BLaER1 (cell line): ENCODE measurements around the gene MSRB3.

Experiments used
- H3K27ac ChIP-seq: shearing (Covaris generic); formaldehyde crosslinking; 2 replicates; pipeline ENCODE4 v1.8.1; 2022
- H3K27me3 ChIP-seq: shearing (Covaris generic); formaldehyde crosslinking; 2 replicates; pipeline ENCODE4 v1.8.1; 2022
- H3K36me3 ChIP-seq: shearing (Covaris generic); formaldehyde crosslinking; 2 replicates; pipeline ENCODE4 v1.8.1; 2022
- H3K4me1 ChIP-seq: shearing (Covaris generic); formaldehyde crosslinking; 2 replicates; pipeline ENCODE4 v1.8.1; 2022
- H3K4me2 ChIP-seq: shearing (Covaris generic); formaldehyde crosslinking; 2 replicates; pipeline ENCODE4 v1.8.1; 2022
- H3K4me3 ChIP-seq: shearing (Covaris generic); formaldehyde crosslinking; 2 replicates; pipeline ENCODE4 v1.8.1; 2022
- H3K9ac ChIP-seq: shearing (Covaris generic); formaldehyde crosslinking; 2 replicates; pipeline ENCODE4 v1.8.1; 2022
- H3K9me3 ChIP-seq: shearing (Covaris generic); formaldehyde crosslinking; 2 replicates; pipeline ENCODE4 v1.8.1; 2022
- H4K20me1 ChIP-seq: shearing (Covaris generic); formaldehyde crosslinking; 2 replicates; pipeline ENCODE4 v1.8.1; 2022
- Cebpa-rat ChIP-seq: shearing (Covaris generic); IDR thresholded peaks from 2 replicates; pipeline ENCODE4 v1.8.1; 2022

MSRB3 gene

GRCh38 chr12:65368055-65368454 lies 89.6 kb downstream of the MSRB3 start:
- no peaks in the 10 kb centered on the region for H3K36me3 ChIP-seq
- H3K27me3 ChIP-seq, result no peaks in the 10 kb centered on the region
- no peak overlapping the region for H3K4me3 ChIP-seq
- no peak for TF ChIP-seq Cebpa-rat
- H3K4me1 ChIP-seq, result peaks cover 13% of the 10 kb centered on the region
- H3K9me3 ChIP-seq, result peaks cover 16% of the 10 kb centered on the region
- no peak overlapping the region for H3K4me2 ChIP-seq
- H4K20me1 ChIP-seq, result no peaks in the 10 kb centered on the region
- no peak overlapping the region for H3K27ac ChIP-seq
- H3K9ac ChIP-seq, result no peak overlapping the region

GRCh38 chr12:65372574-65372973 lies 94.1 kb downstream of the MSRB3 start:
- H3K4me3 ChIP-seq, result no peak overlapping the region
- no peaks in the 10 kb centered on the region for H4K20me1 ChIP-seq
- H3K9me3 ChIP-seq, result peaks cover 24% of the 10 kb centered on the region
- H3K36me3 ChIP-seq, result no peaks in the 10 kb centered on the region
- H3K9ac ChIP-seq, result no peak overlapping the region
- H3K4me1 ChIP-seq, result peaks cover 13% of the 10 kb centered on the region
- H3K27me3 ChIP-seq, result no peaks in the 10 kb centered on the region
- no peak overlapping the region for H3K27ac ChIP-seq
- no peak for TF ChIP-seq Cebpa-rat
- H3K4me2 ChIP-seq, result 0 out of 2 replicates have a peak overlapping the region, but pooled peaks have one; percentile 25

GRCh38 chr12:65384240-65384639 lies 105.8 kb downstream of the MSRB3 start:
- H4K20me1 ChIP-seq, result no peaks in the 10 kb centered on the region
- H3K4me3 ChIP-seq, result no peak overlapping the region; the same call in 1 of the 2 replicates
- peak overlapping the region; percentile 59 for H3K4me2 ChIP-seq
- H3K27ac ChIP-seq, result peak overlapping the region; percentile 82
- peaks cover 37% of the 10 kb centered on the region for H3K4me1 ChIP-seq
- peaks cover 26% of the 10 kb centered on the region for H3K9me3 ChIP-seq
- H3K27me3 ChIP-seq, result no peaks in the 10 kb centered on the region
- H3K36me3 ChIP-seq, result no peaks in the 10 kb centered on the region
- H3K9ac ChIP-seq, result no peak overlapping the region
- TF ChIP-seq Cebpa-rat, result no peak

GRCh38 chr12:65387396-65387795 lies 108.9 kb downstream of the MSRB3 start:
- H3K4me2 ChIP-seq, result no peak overlapping the region
- H3K36me3 ChIP-seq, result no peaks in the 10 kb centered on the region
- no peak overlapping the region for H3K9ac ChIP-seq
- no peak overlapping the region for H3K4me3 ChIP-seq
- TF ChIP-seq Cebpa-rat, result no peak
- H3K4me1 ChIP-seq, result peaks cover 33% of the 10 kb centered on the region
- H4K20me1 ChIP-seq, result no peaks in the 10 kb centered on the region
- peaks cover 29% of the 10 kb centered on the region for H3K9me3 ChIP-seq
- no peak overlapping the region for H3K27ac ChIP-seq
- no peaks in the 10 kb centered on the region for H3K27me3 ChIP-seq

GRCh38 chr12:65389436-65389835 lies 111.0 kb downstream of the MSRB3 start:
- Histone ChIP-seq H3K4me3 (no peak overlapping the region), H3K9me3 (peaks cover 37% of the 10 kb centered on the region), H3K4me1 (peaks cover 18% of the 10 kb centered on the region), H4K20me1 (no peaks in the 10 kb centered on the region), H3K27ac (no peak overlapping the region), H3K27me3 (no peaks in the 10 kb centered on the region), H3K36me3 (no peaks in the 10 kb centered on the region), H3K4me2 (no peak overlapping the region), H3K9ac (no peak overlapping the region)
- no peak for TF ChIP-seq Cebpa-rat

GRCh38 chr12:65391711-65392110 lies 113.2 kb downstream of the MSRB3 start:
- 0 out of 2 replicates have a peak, but pooled peaks cover 6% of the 10 kb centered on the region for H3K4me1 ChIP-seq
- H3K27me3 ChIP-seq, result no peaks in the 10 kb centered on the region
- H3K27ac ChIP-seq, result no peak overlapping the region
- peaks cover 57% of the 10 kb centered on the region for H3K9me3 ChIP-seq
- no peak for TF ChIP-seq Cebpa-rat
- H3K4me3 ChIP-seq, result no peak overlapping the region
- no peaks in the 10 kb centered on the region for H4K20me1 ChIP-seq
- no peak overlapping the region for H3K9ac ChIP-seq
- no peaks in the 10 kb centered on the region; the same call in 1 of the 2 replicates for H3K36me3 ChIP-seq
- no peak overlapping the region for H3K4me2 ChIP-seq

- H3K4me3 ChIP-seq, result no peak overlapping the region
- H4K20me1 ChIP-seq, result no peaks in the 10 kb centered on the region
- H3K27me3 ChIP-seq, result no peaks in the 10 kb centered on the region
- H3K27ac ChIP-seq, result no peak overlapping the region
- no peak for TF ChIP-seq Cebpa-rat
- H3K9ac ChIP-seq, result no peak overlapping the region
- no peaks in the 10 kb centered on the region for H3K4me1 ChIP-seq
- no peaks in the 10 kb centered on the region; the same call in 1 of the 2 replicates for H3K36me3 ChIP-seq
- H3K9me3 ChIP-seq, result peaks cover 64% of the 10 kb centered on the region
- H3K4me2 ChIP-seq, result no peak overlapping the region
Observed at GRCh38 chr12:65392491-65392890, 114.0 kb downstream of the MSRB3 start.

- no peak for TF ChIP-seq Cebpa-rat
- Histone ChIP-seq H3K36me3 (no peaks in the 10 kb centered on the region), H3K9ac (no peak overlapping the region), H3K27me3 (no peaks in the 10 kb centered on the region), H3K27ac (no peak overlapping the region), H4K20me1 (no peaks in the 10 kb centered on the region), H3K4me1 (no peaks in the 10 kb centered on the region), H3K4me3 (no peak overlapping the region), H3K4me2 (no peak overlapping the region), H3K9me3 (peaks cover 39% of the 10 kb centered on the region)
Observed at GRCh38 chr12:65403188-65403587, 124.7 kb downstream of the MSRB3 start.

- no peak for TF ChIP-seq Cebpa-rat
Observed at GRCh38 chr12:65407388-65408149, 129.1 kb downstream of the MSRB3 start.

GRCh38 chr12:65408441-65408840 lies 130.0 kb downstream of the MSRB3 start:
- H3K9ac ChIP-seq, result no peak overlapping the region
- H3K9me3 ChIP-seq, result peaks cover 9% of the 10 kb centered on the region; the same call in 1 of the 2 replicates
- no peaks in the 10 kb centered on the region for H3K36me3 ChIP-seq
- H3K27me3 ChIP-seq, result no peaks in the 10 kb centered on the region
- no peak overlapping the region for H3K4me3 ChIP-seq
- no peaks in the 10 kb centered on the region for H3K4me1 ChIP-seq
- TF ChIP-seq Cebpa-rat, result no peak
- H3K27ac ChIP-seq, result no peak overlapping the region
- no peak overlapping the region for H3K4me2 ChIP-seq
- no peaks in the 10 kb centered on the region for H4K20me1 ChIP-seq

More at GRCh38 chr12:65407388-65408149, 129.1 kb downstream of the MSRB3 start:
- H3K4me3 ChIP-seq, result no peak overlapping the region
- no peak overlapping the region for H3K4me2 ChIP-seq
- H3K36me3 ChIP-seq, result no peaks in the 10 kb centered on the region
- H3K27ac ChIP-seq, result no peak overlapping the region
- H3K4me1 ChIP-seq, result no peaks in the 10 kb centered on the region
- no peak overlapping the region for H3K9ac ChIP-seq
- H4K20me1 ChIP-seq, result no peaks in the 10 kb centered on the region
- no peaks in the 10 kb centered on the region for H3K27me3 ChIP-seq
- H3K9me3 ChIP-seq, result peaks cover 12% of the 10 kb centered on the region
